Sigmoid colon (tissue), 7 donors: Measurements from ENCODE around the gene CERS3. TPM values are rescaled to one million over a fixed set of nuclear protein-coding genes. Genes with fewer than 3 reads are reported as not detected.

Experiments
- DNase-seq: peaks from one replicate; pipeline ENCODE4 v3.0.0-alpha.2; 2019
- H3K27ac ChIP-seq, 4 donors: fragments of 200-600 bp; sonication (generic); one replicate each; pipeline ENCODE4 v1.5.1; 2016 to 2019; ENCODE audit warnings: mild to moderate bottlenecking in 1 of 4
- H3K27me3 ChIP-seq, 3 donors: fragments of 200-600 bp; sonication (generic); one replicate each; pipeline ENCODE4 v1.5.1; 2019; ENCODE audit warnings: mild to moderate bottlenecking in 1 of 3
- H3K36me3 ChIP-seq, 4 donors: fragments of 200-600 bp; sonication (generic); one replicate each; pipeline ENCODE4 v1.5.1; 2016 to 2019
- H3K4me1 ChIP-seq, 4 donors: fragments of 200-600 bp; sonication (generic); one replicate each; pipeline ENCODE4 v1.5.1; 2017 to 2019
- H3K4me3 ChIP-seq, 4 donors: fragments of 200-600 bp; sonication (generic); one replicate each; pipeline ENCODE4 v1.5.1; 2017 to 2019; ENCODE audit warnings: mild to moderate bottlenecking in 2 of 4, moderate library complexity in 1 of 4
- H3K9me3 ChIP-seq, 4 donors: fragments of 200-600 bp in 3 of 4; sonication (generic) in 3 of 4; one replicate each; pipeline versions ENCODE4 v1.5.1 to v1.6.1; 2013 to 2019
- CTCF ChIP-seq, 4 experiments: fragments of 450-650 bp in 3 of 4; fragments of 200-600 bp in 1 of 4; IDR thresholded peaks; one replicate each; pipeline ENCODE4 v1.5.1; 2016 to 2019; ENCODE audit warnings: antibody characterized with exemption in 4 of 4, mild to moderate bottlenecking in 3 of 4, moderate library complexity in 2 of 4
- EP300 ChIP-seq, 4 donors: sonication (generic); formaldehyde crosslinking; IDR thresholded peaks; one replicate each; pipeline ENCODE4 v1.6.1; 2017; ENCODE audit warnings: antibody characterized with exemption in 4 of 4
- POLR2A ChIP-seq, 2 donors: fragments of 450-650 bp; IDR thresholded peaks; one replicate each; pipeline ENCODE4 v1.6.1; 2016; ENCODE audit warnings: antibody characterized with exemption in 2 of 2, mild to moderate bottlenecking in 2 of 2, moderate library complexity in 2 of 2
- POLR2AphosphoS5 ChIP-seq, 4 donors: sonication (generic); formaldehyde crosslinking; IDR thresholded peaks; one replicate each; pipeline ENCODE4 v1.6.1; 2017; ENCODE audit warnings: antibody characterized with exemption in 4 of 4
- WGBS, 2 donors: extraction: QIAGEN DNeasy Blood & Tissue Kit; methylation state at CpG; one replicate each; pipeline ENCODE4 v1.1.7; 2013; 5-methylcytosine and 5-hydroxymethylcytosine counted together
- intact Hi-C: fragments of 100-400 bp; cut with DNase I; formaldehyde crosslinking; loops from one replicate; pipeline ENCODE4 v1.15.1; 2023
- polyA plus RNA-seq, 3 donors: library from polyadenylated mRNA; stranded (reverse); fragments of 200-250 nt; gene quantifications; one replicate each; pipeline ENCODE4 v1.2.3, GENCODE V29; 2013
- total RNA-seq, 4 donors: library from RNA; depleted of rRNA; stranded (reverse); fragments of >200 nt; gene quantifications; one replicate each; pipeline ENCODE4 v1.1.0, GENCODE V29; 2016
- donor health status: healthy with polysubstance abuse.
- donor health status: Bipolar disorder and iron deficiency.
- donor health status: healthy.

Gene CERS3
- total RNA-seq (under 1 TPM in 1 of 4 donors, not detected in 3; 0.49 TPM), polyA plus RNA-seq (under 1 TPM in 1 of 3 donors, not detected in 2; 0.20 TPM)

DNA sequence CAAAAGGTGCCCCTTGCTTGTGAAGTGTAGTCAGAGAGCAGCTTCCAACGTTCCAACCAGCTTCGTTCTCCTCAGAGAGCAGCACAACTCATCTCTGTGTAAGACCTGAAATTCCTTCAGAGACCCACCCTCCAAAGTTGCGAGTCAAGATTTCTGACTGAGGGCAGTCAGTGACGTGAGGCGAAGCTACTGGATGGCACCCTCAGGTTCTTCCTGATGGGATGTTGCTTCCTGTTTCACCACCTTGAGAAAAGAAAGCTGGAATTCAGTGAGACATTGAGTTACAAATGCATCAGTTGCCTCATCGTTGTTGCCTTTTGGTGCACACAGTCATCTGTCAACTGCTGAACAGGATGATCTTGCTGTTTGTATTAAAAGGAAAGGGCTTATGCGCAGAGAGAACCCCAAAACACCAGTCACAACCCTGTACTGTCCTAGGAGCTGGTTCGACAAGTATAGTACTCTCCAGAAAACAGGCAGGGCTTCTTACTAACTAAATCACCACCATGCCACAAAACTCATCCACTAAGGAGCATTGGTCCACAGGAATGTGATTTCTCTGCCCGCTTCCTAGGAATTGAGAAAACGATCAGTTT, at the start of gene CERS3:
TSS of gene CERS3 (minus strand) at position 118 of the 596 bp plus-strand sequence. CDS start 27,101 bp downstream, outside the sequence.
- Histone ChIP-seq H3K4me3 (no peak within 1 kb of the TSS), H3K36me3 (no peaks in the 10 kb centered on the region), H3K9me3 (no peaks in the 10 kb centered on the region), H3K4me1 (peaks cover 0 to 19% (median 12%) of the 10 kb centered on the region in 4 donors), H3K27me3 (no peaks in the 10 kb centered on the region), H3K27ac (no peak within 1 kb of the TSS)
- TF ChIP-seq CTCF (IDR thresholded peaks at IDR 0.05) (no peak), EP300 (IDR thresholded peaks at IDR 0.05) (no peak), POLR2A (IDR thresholded peaks at IDR 0.05) (no peak), POLR2AphosphoS5 (IDR thresholded peaks at IDR 0.05) (no peak)
- intact Hi-C loops: loop anchor here (5.0 kb wide), 1 partner anchor 187 kb away; the partner anchor contains the start of gene ADAMTS17
- no peak for DNase-seq
- 82% methylated on average over 10 of the region's 10 CpGs for WGBS, 2 donors

DNA sequence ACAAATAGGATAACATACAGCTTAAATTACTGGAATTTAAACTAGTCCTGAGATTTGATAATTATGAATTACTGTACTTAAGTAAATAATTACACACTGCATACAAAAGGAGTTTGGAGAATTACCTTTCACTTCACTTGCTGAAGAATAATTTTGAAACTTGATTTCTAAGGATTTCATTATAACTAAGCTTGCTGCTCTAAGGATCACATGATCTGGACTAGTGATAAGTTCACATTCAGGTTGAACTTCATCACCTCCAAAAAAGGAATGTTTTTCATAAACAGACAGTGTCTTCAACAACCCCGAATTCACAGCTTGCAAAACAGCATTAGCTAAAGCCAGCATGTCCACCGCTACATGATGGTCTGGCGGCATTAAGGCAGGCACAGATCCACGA, 44.8 kb upstream of the CERS3 start:
- Histone ChIP-seq H3K27me3 (no peaks in the 10 kb centered on the region), H3K4me1 (no peaks in the 10 kb centered on the region), H3K27ac (no peak overlapping the region), H3K9me3 (no peaks in the 10 kb centered on the region), H3K4me3 (no peak overlapping the region), H3K36me3 (peaks cover 0 to 32% (median 2%) of the 10 kb centered on the region in 4 donors)
- intact Hi-C loops: loop anchor here (1.0 to 5.0 kb wide), 2 partner anchors 223 to 646 kb away; no protein-coding TSS in a partner anchor
- TF ChIP-seq CTCF (IDR thresholded peaks at IDR 0.05): no peak
- TF ChIP-seq POLR2A (IDR thresholded peaks at IDR 0.05): no peak
- TF ChIP-seq POLR2AphosphoS5 (IDR thresholded peaks at IDR 0.05): no peak
- no peak for TF ChIP-seq EP300 (IDR thresholded peaks at IDR 0.05)
- 93 to 94% methylated on average over 4 of the region's 4 CpGs for WGBS, 2 donors
- DNase-seq: no peak

DNA sequence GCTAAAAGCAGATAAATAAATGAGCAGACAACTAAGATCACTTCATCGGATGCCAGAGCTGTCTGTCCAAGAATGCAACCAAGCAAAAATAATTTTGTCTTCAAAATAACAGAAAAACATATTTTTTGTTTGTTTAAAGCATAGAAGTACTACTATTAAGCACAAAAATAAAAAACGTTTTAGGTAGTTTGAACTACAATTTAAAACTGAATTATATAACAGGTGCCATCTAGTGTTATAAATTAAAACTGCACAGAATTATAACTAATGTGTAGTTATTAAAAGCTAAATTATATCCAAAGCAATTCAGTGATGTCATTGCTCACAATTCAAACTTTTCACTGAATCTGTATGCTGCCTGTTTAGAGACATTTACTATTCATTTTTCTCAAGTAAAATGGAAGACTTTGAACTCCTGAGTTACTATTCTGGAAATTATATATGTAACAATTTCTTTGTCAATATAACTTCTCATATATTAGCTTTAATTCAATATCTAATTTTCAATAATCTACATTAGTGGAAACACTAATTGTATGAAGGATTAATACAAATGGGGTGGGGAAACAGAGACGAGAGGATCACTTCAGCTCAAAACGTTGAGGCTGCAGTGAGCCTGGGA, 43.7 kb upstream of the CERS3 start:
- Histone ChIP-seq H3K4me1 (no peaks in the 10 kb centered on the region), H3K4me3 (no peak overlapping the region), H3K36me3 (peaks cover 0 to 36% (median 2%) of the 10 kb centered on the region in 4 donors), H3K27me3 (no peaks in the 10 kb centered on the region), H3K9me3 (no peaks in the 10 kb centered on the region), H3K27ac (no peak overlapping the region)
- intact Hi-C loops: loop anchor here (5.0 kb wide), 1 partner anchor 645 kb away; no protein-coding TSS in a partner anchor
- no peak for DNase-seq
- WGBS, 2 donors: 71% methylated on average over 4 of the region's 4 CpGs
- no peak for TF ChIP-seq EP300 (IDR thresholded peaks at IDR 0.05)
- TF ChIP-seq POLR2AphosphoS5 (IDR thresholded peaks at IDR 0.05): no peak
- TF ChIP-seq CTCF (IDR thresholded peaks at IDR 0.05): peak; percentile 30 to 58 (median 42)
- no peak for TF ChIP-seq POLR2A (IDR thresholded peaks at IDR 0.05)

GRCh38 chr15:100571592-100572167, 42.9 kb upstream of the CERS3 start:
- H3K36me3 ChIP-seq: peaks cover 0 to 36% (median 2%) of the 10 kb centered on the region in 4 donors
- WGBS, 2 donors: 88 to 90% methylated on average over 6 of the region's 6 CpGs
- intact Hi-C loops: loop anchor here (5.0 kb wide), 1 partner anchor 644 kb away; no protein-coding TSS in a partner anchor

More at GRCh38 chr15:100571592-100572167, 42.9 kb upstream of the CERS3 start:
- no peak overlapping the region for H3K4me3 ChIP-seq
- TF ChIP-seq POLR2A (IDR thresholded peaks at IDR 0.05) (no peak), EP300 (IDR thresholded peaks at IDR 0.05) (no peak), POLR2AphosphoS5 (IDR thresholded peaks at IDR 0.05) (no peak), CTCF (IDR thresholded peaks at IDR 0.05) (no peak)
- no peaks in the 10 kb centered on the region for H3K27me3 ChIP-seq
- no peaks in the 10 kb centered on the region for H3K9me3 ChIP-seq
- no peak for DNase-seq
- no peaks in the 10 kb centered on the region for H3K4me1 ChIP-seq
- no peak overlapping the region for H3K27ac ChIP-seq
